NCI-H774 (cell line): ENCODE data around the gene SDCBP2.

Experiments
- DNase-seq: peaks from one replicate; lab custom pipeline; 2025; lab: John Stamatoyannopoulos, UW

Gene SDCBP2

DNA sequence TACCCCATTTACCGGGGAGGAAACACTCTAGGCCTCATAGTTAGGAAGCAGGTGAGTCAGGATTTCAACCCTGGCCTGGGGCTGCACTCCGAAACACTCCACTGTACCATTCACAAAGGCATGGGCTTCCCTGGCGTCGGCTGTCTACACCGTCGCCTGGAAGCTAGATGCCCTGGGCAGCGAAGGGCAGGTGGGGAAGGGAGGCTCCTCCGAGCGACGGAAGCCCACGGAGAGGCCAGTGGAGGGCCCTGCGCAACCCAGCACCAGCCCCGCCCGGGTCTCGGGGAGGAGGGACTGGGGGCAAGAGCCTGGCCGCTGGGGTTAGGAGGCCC lies 16.1 kb downstream of the SDCBP2 start:
- no peak for DNase-seq

DNA sequence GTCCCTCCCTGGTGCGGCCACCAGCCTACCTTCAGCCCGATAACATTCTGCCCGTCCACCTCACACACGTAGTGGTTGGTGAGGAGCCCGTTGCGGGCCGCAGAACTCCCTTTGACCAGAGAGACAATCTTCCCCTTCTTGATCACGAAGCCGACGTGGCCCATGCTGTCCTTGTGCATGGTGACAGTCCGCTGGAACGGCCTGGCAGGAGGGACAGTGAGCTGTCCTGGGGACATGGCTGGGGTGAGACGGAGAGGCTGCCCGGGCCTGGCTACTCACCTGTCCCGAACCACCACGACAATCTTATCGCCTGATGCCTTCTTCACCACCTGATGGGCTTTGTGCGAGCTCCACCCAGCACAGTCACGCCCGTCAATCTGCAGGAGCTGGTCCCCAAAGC lies 16.6 kb downstream of the SDCBP2 start:
- DNase-seq, result no peak

- no peak for DNase-seq
These were observed 18.3 kb downstream of the SDCBP2 start for GRCh38 chr20:1310506-1311190.

DNA sequence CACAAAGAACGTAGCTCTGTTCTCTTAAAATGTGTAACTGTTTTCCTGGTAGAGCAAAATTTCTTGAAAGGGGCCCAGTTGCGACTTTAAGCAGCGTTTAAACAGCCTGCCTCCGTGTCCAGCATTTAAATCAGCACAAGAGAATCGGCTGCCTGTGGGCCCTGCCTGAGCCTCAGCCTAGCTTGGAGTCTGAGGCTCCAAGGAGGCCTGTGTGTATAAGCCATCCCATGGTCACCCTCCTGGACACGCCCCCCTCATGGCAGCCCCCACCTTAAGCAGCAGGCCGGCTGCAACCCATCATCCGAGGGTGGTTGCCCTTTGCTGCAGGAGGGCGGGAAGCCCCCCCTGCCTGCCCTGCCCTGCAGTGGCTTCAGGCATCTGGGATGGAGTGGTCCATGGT lies 18.9 kb downstream of the SDCBP2 start:
- no peak for DNase-seq

GRCh38 chr20:1309439-1309847 lies 19.5 kb downstream of the SDCBP2 start:
- no peak for DNase-seq

DNA sequence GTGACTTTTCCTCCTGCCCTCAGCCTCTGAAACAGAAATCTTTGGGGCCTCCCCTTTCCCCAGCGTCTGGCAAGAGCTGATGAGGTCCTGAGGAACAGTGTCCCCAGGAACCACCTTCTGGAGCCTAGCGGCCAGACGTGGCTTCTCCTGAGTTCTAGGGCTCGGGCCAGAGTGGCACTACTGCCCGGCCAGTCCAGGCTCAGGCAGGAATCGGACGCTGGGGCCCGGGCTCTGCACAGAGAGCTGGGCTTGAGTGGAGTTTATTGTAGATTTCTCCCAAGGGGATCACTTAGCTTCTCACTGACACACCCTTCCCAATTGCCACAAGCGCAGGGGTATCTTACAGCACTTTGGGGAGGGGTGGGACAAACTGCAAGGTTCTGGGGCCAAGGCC lies 20.2 kb downstream of the SDCBP2 start:
- no peak for DNase-seq

DNA sequence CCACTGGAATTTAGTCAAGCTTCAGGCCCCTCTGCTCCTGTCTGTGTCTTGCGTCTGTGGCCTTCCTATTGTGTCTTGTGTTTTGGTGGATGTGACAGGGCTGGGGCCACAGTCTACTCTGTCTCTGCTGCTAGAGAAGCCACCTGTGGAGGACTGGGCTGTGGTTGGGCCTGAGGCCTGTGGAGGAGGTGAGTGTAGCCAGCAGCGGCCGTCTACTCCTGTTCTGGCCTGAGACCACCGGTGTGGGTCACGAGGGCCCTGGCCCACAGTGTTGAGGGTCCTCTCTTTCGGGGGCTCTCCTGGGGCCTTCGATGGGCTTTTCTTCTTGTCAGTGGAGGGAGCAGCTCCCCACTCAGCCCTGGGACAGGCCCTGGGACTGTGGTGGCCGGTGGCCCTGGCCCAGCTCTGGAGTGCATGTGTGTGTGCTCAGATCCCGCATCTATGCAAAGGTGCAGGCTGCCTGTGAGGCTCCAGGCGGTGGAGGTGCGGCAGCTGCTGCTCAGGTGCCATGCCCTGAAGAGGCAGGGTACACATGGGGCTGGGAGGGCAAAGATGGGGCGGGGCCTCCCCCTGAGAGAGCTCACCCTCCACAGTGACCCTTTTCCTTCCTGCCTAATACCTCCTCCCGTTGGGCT lies 20.8 kb downstream of the SDCBP2 start:
- no peak for DNase-seq

GRCh38 chr20:1307571-1307971 lies 21.4 kb downstream of the SDCBP2 start:
- no peak for DNase-seq

GRCh38 chr20:1307171-1307570 lies 21.8 kb downstream of the SDCBP2 start:
- no peak for DNase-seq

DNA sequence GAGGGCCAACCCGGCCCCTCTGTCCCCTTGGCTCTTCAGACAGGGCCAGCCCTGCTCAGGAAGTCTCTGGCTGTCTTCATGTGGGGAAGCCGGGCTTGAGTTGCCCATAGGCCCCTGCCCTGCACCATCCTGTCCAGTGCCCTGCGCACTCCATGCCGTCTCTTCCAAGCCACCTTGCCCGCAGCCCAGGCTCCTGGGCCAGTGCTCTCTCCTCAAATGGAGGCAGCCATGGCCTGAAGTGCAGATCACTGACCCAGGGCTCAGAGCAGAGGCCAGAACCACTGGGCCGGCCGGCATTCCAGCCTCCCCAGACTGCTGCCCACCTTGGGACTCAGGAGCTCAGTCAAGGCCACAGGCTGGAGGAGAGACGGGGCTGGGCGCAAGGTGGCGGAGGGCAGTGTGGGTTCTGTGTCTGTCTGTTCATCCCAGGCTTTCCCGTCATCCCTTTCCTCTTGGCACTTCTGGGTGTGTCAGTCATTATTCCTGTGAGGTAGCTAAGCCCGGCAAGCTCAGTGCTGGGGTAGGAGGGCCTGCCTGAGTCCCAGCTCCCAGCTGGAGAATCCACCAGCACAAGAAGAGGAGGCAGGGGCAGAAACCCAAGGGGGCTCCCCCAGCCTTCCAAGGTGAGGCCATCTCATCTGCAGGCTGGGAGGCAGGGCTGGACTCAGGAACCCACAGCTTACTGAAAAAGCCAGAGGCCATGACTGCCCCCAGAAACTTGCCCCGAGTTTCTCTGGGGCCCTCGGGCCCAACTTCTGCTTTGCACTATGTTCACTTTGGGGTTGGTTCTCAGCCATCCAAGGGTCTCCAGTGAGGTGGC lies 22.4 kb downstream of the SDCBP2 start:
- DNase-seq, result no peak

GRCh38 chr20:1305712-1306111 lies 23.2 kb downstream of the SDCBP2 start:
- DNase-seq, result no peak

DNA sequence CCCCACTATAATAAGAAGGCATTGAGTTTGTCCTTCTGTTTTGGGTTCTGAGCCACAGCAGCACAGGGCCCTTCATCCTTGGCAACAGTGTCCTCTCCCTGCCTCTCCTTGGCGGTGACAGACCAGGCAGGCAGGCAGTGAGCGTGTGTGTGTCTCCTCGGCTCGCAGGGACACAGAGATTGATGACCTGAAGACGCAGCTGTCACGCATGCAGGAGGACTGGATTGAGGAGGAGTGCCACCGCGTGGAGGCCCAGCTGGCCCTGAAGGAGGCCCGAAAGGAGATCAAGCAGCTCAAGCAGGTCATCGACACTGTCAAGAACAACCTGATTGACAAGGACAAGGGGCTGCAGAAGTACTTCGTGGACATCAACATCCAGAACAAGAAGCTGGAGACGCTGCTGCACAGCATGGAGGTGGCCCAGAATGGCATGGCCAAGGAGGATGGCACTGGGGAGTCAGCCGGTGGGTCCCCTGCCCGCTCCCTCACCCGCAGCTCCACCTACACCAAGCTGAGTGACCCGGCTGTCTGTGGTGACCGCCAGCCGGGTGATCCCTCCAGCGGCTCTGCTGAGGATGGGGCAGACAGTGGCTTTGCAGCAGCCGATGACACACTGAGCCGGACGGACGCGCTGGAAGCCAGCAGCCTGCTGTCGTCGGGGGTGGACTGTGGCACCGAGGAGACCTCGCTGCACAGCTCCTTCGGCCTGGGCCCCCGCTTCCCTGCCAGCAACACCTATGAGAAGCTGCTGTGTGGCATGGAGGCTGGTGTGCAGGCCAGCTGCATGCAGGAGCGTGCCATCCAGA lies 24.0 kb downstream of the SDCBP2 start:
- no peak for DNase-seq

DNA sequence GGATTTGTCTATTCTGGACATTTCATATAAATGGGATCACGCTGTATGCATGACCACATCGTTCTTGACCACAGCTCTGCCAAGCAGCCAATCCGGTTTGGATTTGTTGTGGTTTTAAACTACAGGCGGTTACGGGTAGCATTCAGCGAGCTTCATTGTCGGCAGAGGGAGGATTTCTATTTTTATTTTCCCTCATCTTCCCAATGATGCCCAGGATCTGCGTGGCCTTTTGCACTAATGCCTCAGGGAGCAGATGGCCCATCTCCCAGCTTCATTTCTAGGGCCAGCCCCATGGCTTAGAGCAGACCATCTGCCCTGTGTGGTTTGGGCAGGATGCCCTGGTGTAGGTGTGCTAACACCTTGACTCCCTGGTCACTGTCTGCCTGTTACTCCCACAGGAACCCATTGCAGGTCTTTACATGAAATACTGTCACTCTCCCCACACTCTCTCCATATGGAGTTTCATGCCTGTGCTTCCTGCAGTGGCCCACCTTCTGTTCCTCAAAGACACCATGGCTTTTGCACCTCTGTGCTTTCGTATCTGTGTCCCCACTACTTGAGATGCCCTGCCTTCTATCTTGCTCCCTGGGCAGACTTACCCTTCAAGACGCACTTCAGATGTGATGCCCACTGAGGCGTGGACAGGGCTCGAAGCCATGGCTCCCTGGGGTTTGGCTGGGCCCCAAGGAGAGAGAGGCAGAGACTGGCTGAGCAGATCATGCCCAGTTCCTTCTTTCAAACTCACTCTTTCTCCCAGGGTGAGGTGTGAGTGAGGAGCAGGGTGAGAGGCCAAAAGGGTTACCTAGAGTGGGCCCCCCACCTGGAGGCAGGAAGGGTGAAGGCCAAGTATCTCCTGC lies 26.0 kb downstream of the SDCBP2 start:
- DNase-seq, result no peak

DNA sequence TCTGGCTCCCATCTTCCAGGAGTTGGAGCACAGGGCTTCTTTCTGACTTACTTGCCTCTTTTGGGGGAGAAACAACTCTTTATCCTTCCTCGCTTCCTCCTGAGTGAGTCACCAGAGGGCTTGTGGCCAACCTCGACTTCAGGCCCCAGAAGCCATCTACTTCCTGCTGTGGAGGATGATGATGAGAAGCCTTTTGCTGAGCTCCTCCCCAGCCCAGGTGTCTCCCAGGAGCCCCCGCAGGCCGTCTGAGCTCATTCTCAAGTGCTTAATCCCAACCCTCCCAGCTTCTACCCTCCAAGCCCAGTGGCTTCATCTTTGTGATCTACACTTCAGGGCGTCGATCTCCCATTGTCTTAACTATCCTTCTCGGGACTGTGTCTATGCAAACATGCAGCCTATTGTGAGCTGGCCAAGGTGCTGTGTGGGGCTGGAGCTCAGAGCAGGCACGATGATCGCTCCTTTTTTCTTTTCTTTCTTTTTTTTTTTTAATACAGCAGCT lies 27.9 kb downstream of the SDCBP2 start:
- DNase-seq, result no peak

- DNase-seq, result no peak
These were observed 28.7 kb downstream of the SDCBP2 start for GRCh38 chr20:1300083-1300840.

DNA sequence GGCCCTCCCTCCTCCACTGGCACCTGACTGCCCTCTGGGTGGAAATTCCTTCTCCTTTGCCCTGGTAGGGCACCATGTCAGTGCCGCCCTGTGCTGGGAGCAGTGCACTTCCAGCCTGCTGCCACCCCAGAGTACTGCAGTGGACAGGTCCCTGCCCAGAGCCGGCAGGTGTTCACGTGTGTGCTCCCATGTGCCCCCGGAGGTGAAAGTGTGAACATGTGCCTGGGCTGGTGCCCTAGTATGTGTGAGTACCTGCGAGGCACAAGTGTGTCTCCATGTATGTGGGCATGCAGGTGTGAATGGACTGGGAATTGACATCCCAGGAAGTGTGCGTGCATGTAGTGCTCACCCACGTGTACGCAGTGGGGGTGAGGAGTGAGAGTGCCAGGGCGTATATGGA lies 29.4 kb downstream of the SDCBP2 start:
- DNase-seq, result no peak

DNA sequence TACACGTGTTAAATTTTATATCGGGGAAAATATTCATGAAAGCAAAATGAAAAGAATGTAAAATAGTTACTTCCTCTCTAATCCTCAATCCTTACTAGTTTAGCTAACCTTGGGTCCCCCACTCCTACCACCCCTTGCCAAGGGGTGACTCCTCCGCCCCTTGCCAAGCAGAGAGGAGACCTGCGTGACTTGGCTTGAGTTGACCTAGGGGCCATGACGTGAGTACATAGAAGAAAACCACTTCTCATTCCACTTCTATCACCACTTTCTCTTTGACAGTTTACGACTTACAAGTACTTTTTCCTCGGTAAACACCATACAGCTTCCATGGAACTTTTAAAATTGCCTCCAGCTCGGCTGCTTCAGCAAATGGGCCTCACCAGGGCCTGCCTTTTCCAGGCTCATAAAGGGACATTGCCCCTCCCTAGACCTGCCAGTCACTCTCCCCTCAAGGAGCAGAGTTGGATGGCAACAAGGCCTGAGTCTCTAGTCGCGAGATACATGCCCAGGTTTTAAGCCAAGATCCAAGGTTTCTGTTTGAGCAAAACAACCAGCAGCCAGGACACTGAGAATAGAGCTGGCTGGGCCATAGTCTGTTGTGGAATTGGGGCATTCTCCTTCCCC lies 29.9 kb downstream of the SDCBP2 start:
- no peak for DNase-seq

GRCh38 chr20:1298166-1298565 lies 30.8 kb downstream of the SDCBP2 start:
- no peak for DNase-seq

DNA sequence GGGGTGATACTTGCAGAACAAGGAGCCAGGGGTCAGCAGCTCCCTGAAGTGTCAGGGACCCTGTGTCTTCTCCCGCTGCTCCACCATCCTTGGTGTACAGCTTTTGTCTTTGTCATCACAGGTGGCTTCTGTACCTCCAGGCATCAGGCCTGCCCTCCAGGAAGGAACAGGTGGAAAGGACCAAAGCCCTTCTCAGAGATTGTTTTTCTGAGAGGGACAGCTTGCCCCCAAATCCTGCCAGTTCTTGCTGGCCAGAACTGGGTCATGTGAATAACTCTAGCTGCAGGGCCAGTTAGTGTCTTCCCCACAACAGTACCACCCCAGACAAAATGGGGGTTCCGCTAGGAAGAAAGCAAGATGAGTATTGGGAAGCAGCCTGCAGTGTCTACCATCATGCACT lies 31.5 kb downstream of the SDCBP2 start:
- no peak for DNase-seq

DNA sequence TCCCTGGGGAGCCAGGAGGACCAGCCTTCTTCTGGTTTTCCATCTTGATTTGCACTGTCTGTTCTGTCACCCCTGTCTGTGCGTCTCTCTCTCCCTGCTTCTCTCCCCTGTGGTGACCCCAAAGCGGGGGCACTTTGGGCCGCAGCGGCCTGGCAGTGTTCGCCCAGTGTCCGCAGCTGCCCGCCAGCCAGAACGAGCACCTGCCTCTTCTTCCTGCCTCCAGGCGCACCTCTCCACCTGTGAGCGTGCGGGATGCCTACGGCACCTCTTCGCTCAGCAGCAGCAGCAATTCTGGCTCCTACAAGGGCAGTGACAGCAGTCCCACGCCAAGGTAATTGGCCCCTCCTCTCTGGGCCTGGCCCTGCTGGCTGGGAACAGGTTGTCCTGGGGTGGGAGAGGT lies 32.0 kb downstream of the SDCBP2 start:
- no peak for DNase-seq
